H1 (cell line): ENCODE data around the gene DNAJA3. TPM values are rescaled to one million over a fixed set of nuclear protein-coding genes. Genes with fewer than 3 reads are reported as not detected.

Experiments used
- CTCF ChIA-PET: fragments of 300-600 bp; sonication (Branson Sonifier 250); formaldehyde crosslinking; loops from one replicate; lab custom pipeline; 2021; ENCODE audit not compliant: partially characterized antibody; lab: Charles Lee
- POLR2A ChIA-PET: fragments of 300-600 bp; sonication (Branson Sonifier 250); formaldehyde crosslinking; loops from one replicate; lab custom pipeline; 2021; ENCODE audit warnings: inconsistent platforms; ENCODE audit not compliant: partially characterized antibody; lab: Charles Lee
- DNase-seq, 2 experiments: peaks; one replicate each; pipeline versions ENCODE4 v3.0.0 to v3.0.0-alpha.2; 2010 to 2022; ENCODE audit warnings: low spot score in 2 of 2, low read depth in 1 of 2, mixed read lengths in 1 of 2
- FAIRE-seq: peaks from 2 replicates; lab custom pipeline; 2011; peaks lifted over from hg19 to GRCh38; lab: Jason Lieb, UNC
- H2AFZ ChIP-seq: 2 replicates; pipeline ENCODE4 v1.8.1; 2012; ENCODE audit warnings: low read length, inconsistent platforms
- H2AK5ac ChIP-seq: 2 replicates; pipeline ENCODE4 v1.6.1; 2013; ENCODE audit warnings: low read depth, low read length
- H2BK120ac ChIP-seq: replicated peaks from 2 replicates; pipeline ENCODE3; 2013; ENCODE audit warnings: low read depth, low read length, inconsistent platforms
- H2BK12ac ChIP-seq: 2 replicates; pipeline ENCODE4 v1.6.1; 2013; ENCODE audit warnings: low read depth, low read length
- H2BK15ac ChIP-seq: 2 replicates; pipeline ENCODE4 v1.6.1; 2013; ENCODE audit warnings: low read length
- H2BK20ac ChIP-seq: 2 replicates; pipeline ENCODE4 v1.6.1; 2013; ENCODE audit warnings: low read length
- H2BK5ac ChIP-seq: 2 replicates; pipeline ENCODE4 v1.6.1; 2013; ENCODE audit warnings: low read depth, low read length
- H3K14ac ChIP-seq: 2 replicates; pipeline ENCODE4 v1.6.1; 2013; ENCODE audit warnings: inconsistent platforms; ENCODE audit not compliant: insufficient read length
- H3K18ac ChIP-seq: 2 replicates; pipeline ENCODE4 v1.6.1; 2013; ENCODE audit warnings: low read length; ENCODE audit errors: extremely low read depth
- H3K23ac ChIP-seq: 2 replicates; pipeline ENCODE4 v1.6.1; 2013; ENCODE audit warnings: inconsistent platforms; ENCODE audit not compliant: insufficient read length
- H3K23me2 ChIP-seq: 2 replicates; pipeline ENCODE4 v1.6.1; 2013; ENCODE audit warnings: low read depth, low read length
- H3K27ac ChIP-seq: 2 replicates; pipeline ENCODE4 v1.6.1; 2011; ENCODE audit warnings: low read depth, low read length, inconsistent platforms
- H3K27me3 ChIP-seq, 4 experiments: replicated peaks in 1 of 4; 1 replicate in 1 of 4; 2 replicates in 3 of 4; pipeline versions ENCODE4 v1.6.1 to v1.8.1; 2011 to 2013; ENCODE audit warnings: low read length in 3 of 4, mild to moderate bottlenecking in 3 of 4, inconsistent platforms in 2 of 4, mixed read lengths in 2 of 4, moderate library complexity in 1 of 4; ENCODE audit not compliant: control insufficient read depth in 3 of 4, insufficient read depth in 3 of 4; ENCODE audit errors: extremely low read depth in 1 of 4
- H3K36me3 ChIP-seq, 4 experiments: 2 replicates each; pipeline versions ENCODE4 v1.6.1 to v1.8.1; 2011 to 2013; ENCODE audit warnings: mild to moderate bottlenecking in 4 of 4, low read length in 3 of 4, moderate library complexity in 2 of 4, control low read depth in 1 of 4, inconsistent platforms in 1 of 4; ENCODE audit not compliant: insufficient read depth in 4 of 4, control insufficient read depth in 2 of 4
- H3K4ac ChIP-seq: replicated peaks from 2 replicates; pipeline ENCODE3; 2013; ENCODE audit warnings: low read length, low read depth, mixed read lengths, inconsistent platforms; ENCODE audit not compliant: insufficient read length
- H3K4me1 ChIP-seq, 4 experiments: replicated peaks in 1 of 4; 1 replicate in 1 of 4; 2 replicates in 3 of 4; pipeline versions ENCODE4 v1.6.1 to v1.8.1; 2011 to 2013; ENCODE audit warnings: low read length in 3 of 4, inconsistent platforms in 2 of 4, mixed read lengths in 1 of 4; ENCODE audit not compliant: insufficient read depth in 4 of 4, control insufficient read depth in 3 of 4
- H3K4me2 ChIP-seq, 2 experiments: 2 replicates each; pipeline versions ENCODE4 v1.6.1 to v1.8.1; 2011 to 2013; ENCODE audit warnings: low read depth in 2 of 2, low read length in 2 of 2, control low read depth in 1 of 2, inconsistent platforms in 1 of 2, mild to moderate bottlenecking in 1 of 2; ENCODE audit not compliant: insufficient read depth in 1 of 2
- H3K4me3 ChIP-seq, 4 experiments: fragments of 200-600, 300-600 bp in 1 of 4; sonication (generic), shearing (Covaris generic), sonication (Bioruptor Twin) in 1 of 4; 2 replicates each; pipeline versions ENCODE4 v1.5.1 to v1.8.1; 2011 to 2016; ENCODE audit warnings: low read length in 4 of 4, low read depth in 3 of 4, control low read depth in 2 of 4, inconsistent platforms in 2 of 4, mild to moderate bottlenecking in 2 of 4, mixed read lengths in 1 of 4, moderate library complexity in 1 of 4; ENCODE audit not compliant: insufficient read depth in 2 of 4; ENCODE audit errors: extremely low read depth in 1 of 4
- H3K56ac ChIP-seq: replicated peaks from 2 replicates; pipeline ENCODE3; 2013; ENCODE audit warnings: low read depth, mild to moderate bottlenecking, mixed read lengths, low read length, inconsistent platforms; ENCODE audit not compliant: insufficient read length
- H3K79me1 ChIP-seq: 2 replicates; pipeline ENCODE4 v1.6.1; 2013; ENCODE audit warnings: low read depth, low read length, control low read depth
- H3K79me2 ChIP-seq, 2 experiments: 2 replicates each; pipeline versions ENCODE4 v1.6.1 to v1.8.1; 2012 to 2013; ENCODE audit warnings: low read length in 2 of 2, mild to moderate bottlenecking in 2 of 2, inconsistent platforms in 1 of 2; ENCODE audit not compliant: insufficient read depth in 2 of 2, control insufficient read depth in 1 of 2
- H3K9ac ChIP-seq, 4 experiments: replicated peaks in 1 of 4; 1 replicate in 1 of 4; 2 replicates in 3 of 4; pipeline versions ENCODE4 v1.6.1 to v1.8.1; 2011 to 2013; ENCODE audit warnings: low read depth in 3 of 4, low read length in 3 of 4, control low read depth in 2 of 4, mild to moderate bottlenecking in 2 of 4, moderate library complexity in 2 of 4, inconsistent platforms in 1 of 4; ENCODE audit errors: extremely low read depth in 1 of 4
- H3K9me3 ChIP-seq, 2 experiments: 2 replicates each; pipeline versions ENCODE4 v1.6.1 to v1.8.1; 2012 to 2013; ENCODE audit warnings: mild to moderate bottlenecking in 2 of 2, moderate library complexity in 2 of 2, control low read depth in 1 of 2, inconsistent platforms in 1 of 2, low read depth in 1 of 2, low read length in 1 of 2, mixed read lengths in 1 of 2; ENCODE audit not compliant: insufficient read depth in 2 of 2
- H4K20me1 ChIP-seq, 2 experiments: replicated peaks in 1 of 2; 2 replicates each; pipeline versions ENCODE3 to v1.8.1; 2011 to 2013; ENCODE audit warnings: inconsistent platforms in 2 of 2, low read length in 2 of 2, mild to moderate bottlenecking in 1 of 2; ENCODE audit not compliant: insufficient read depth in 2 of 2, control insufficient read depth in 1 of 2
- H4K5ac ChIP-seq: 2 replicates; pipeline ENCODE4 v1.6.1; 2013; ENCODE audit warnings: low read length, low read depth, mixed read lengths, inconsistent platforms; ENCODE audit not compliant: insufficient read length
- H4K8ac ChIP-seq: 2 replicates; pipeline ENCODE4 v1.8.0; 2013; ENCODE audit warnings: mild to moderate bottlenecking, moderate library complexity, low read length, inconsistent platforms; ENCODE audit not compliant: insufficient read depth; ENCODE audit errors: extremely low read depth
- H4K91ac ChIP-seq: replicated peaks from 2 replicates; pipeline ENCODE3; 2013; ENCODE audit warnings: low read length, mixed read lengths, inconsistent platforms; ENCODE audit not compliant: insufficient read length
- CBX5 ChIP-seq: fragments of 300-800, 300-1000 bp; sonication (generic); IDR thresholded peaks from 2 replicates; pipeline ENCODE4 v1.7.1; 2016; ENCODE audit warnings: antibody characterized with exemption, low read length, low read depth
- CTBP2 ChIP-seq: IDR thresholded peaks from 2 replicates; pipeline ENCODE4 v1.7.0; 2011; ENCODE audit warnings: borderline replicate concordance, mild to moderate bottlenecking, moderate library complexity, mixed read lengths, low read length; ENCODE audit not compliant: insufficient read depth, insufficient read length
- JUN ChIP-seq: IDR thresholded peaks from 2 replicates; pipeline ENCODE4 v1.6.1; 2011; ENCODE audit warnings: low read depth, mild to moderate bottlenecking, improper control_type of control experiment, low read length
- JUND ChIP-seq: IDR thresholded peaks from 2 replicates; pipeline ENCODE4 v1.6.1; 2011; ENCODE audit warnings: mild to moderate bottlenecking, improper control_type of control experiment, low read length
- TAF1 ChIP-seq: IDR thresholded peaks from 2 replicates; pipeline ENCODE4 v1.6.1; 2011; ENCODE audit warnings: mild to moderate bottlenecking, low read depth, low read length
- WGBS, 2 experiments: shearing (Covaris generic) in 1 of 2; methylation state at CpG; one replicate each; pipeline versions ENCODE4 v1.1.6 to v1.1.7; 2013 to 2015; ENCODE audit warnings: low lambda C conversion rate in 2 of 2, mixed read lengths in 2 of 2, inconsistent platforms in 1 of 2, low coverage in 1 of 2, missing lambda C conversion rate in 1 of 2; ENCODE audit not compliant: insufficient replicate concordance in 2 of 2, insufficient coverage in 1 of 2, insufficient read length in 1 of 2; ENCODE audit errors: extremely low coverage in 1 of 2, missing lambda C conversion rate in 1 of 2; 5-methylcytosine and 5-hydroxymethylcytosine counted together
- polyA plus RNA-seq, 7 experiments: library from polyadenylated mRNA; depleted of rRNA in 3 of 7; stranded (reverse) in 5 of 7; unstranded in 2 of 7; fragments of >200 nt in 5 of 7; fragments of 200-250 nt in 2 of 7; gene quantifications; 1 replicate in 5 of 7; 2 replicates in 1 of 7; 4 replicates in 1 of 7; pipeline versions ENCODE4 v1.2.1 to v1.2.3, GENCODE V29; 2011 to 2013; ENCODE audit warnings: missing spikeins in 2 of 7, mixed read lengths in 2 of 7
- total RNA-seq: library from RNA; stranded (reverse); fragmentation: NEBNext Ultra II Directional; extraction: Animal tissue kit (Norgen Biotek cat#: 25700); gene quantifications from 2 replicates; pipeline ENCODE4 v1.2.1, GENCODE V29; 2021

DNAJA3 gene
- total and polyA plus RNA-seq, 2 of the 8 experiments (the other 6 are each of a cell fraction or from before 2014, with no cell fraction given), result 37.3 to 59.1 TPM

DNA sequence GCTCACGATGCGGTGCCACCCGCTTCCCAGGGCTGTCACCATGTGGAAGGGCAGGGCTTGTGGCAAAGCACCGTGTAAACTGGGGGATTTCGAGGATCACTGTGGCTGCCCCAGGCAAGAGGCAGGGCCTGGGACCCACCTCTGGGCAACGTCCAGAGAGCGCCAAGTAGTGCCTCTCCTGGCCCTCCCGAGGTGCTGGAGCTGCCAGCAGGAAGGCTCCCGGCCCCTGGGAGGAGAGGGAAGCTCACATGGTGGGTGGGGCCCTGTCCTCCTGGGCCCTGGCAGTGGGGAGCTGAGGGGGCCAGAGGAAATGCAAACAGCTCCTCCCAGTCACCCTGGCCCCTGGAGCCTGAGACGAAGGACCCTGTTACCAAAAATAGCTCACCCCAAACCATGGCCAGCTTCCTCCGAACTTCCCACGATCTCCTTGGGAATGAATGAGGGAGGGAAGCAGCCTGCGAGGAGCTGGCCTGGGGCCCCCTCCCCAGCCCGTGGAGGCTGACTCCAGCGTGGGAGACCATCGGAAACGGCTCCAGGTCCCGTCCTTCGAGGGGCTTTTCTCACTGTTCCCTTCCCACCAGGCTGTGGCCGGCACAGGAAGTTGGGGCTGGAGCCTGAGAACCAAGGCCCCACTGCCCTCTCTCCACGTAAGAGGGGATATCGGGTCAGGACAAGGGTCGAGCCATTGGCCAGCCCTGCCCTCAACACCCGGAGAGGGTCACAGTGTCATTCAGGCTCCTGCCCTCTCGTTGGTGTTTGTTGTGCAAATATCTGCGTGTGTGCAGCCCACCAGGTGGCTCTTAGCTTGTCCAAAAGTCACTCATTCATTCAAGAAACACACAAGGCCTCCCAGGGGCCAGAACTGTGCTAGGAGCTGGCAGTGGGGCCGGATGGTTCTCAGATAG is 36.4 kb upstream of the DNAJA3 start:
- Histone ChIP-seq H3K4ac (no peak overlapping the region), H2BK20ac (peak overlapping the region; percentile 61; the same call in 1 of the 2 replicates), H3K79me2 (no peaks in the 10 kb centered on the region), H3K23ac (no peak overlapping the region), H3K9me3 (no peaks in the 10 kb centered on the region), H4K5ac (peak overlapping the region; percentile 3), H3K36me3 (no peaks in the 10 kb centered on the region), H2BK120ac (no peak overlapping the region), H3K4me3 (no peak overlapping the region), H3K4me2 (peak overlapping the region in 1 of 2 experiments; percentile 10; a peak in 2 of 4 replicates), H2BK12ac (peak overlapping the region; percentile 97; the same call in 1 of the 2 replicates), H3K14ac (no peak overlapping the region), H3K27me3 (no peaks in the 10 kb centered on the region), H4K91ac (peak overlapping the region; percentile 79), H3K79me1 (no peaks in the 10 kb centered on the region), H3K56ac (no peak overlapping the region), H3K23me2 (no peaks in the 10 kb centered on the region), H3K4me1 (peaks cover 12 to 50% (median 43%) of the 10 kb centered on the region in 4 experiments), H4K8ac (peak overlapping the region; percentile 80), H3K27ac (0 out of 2 replicates have a peak overlapping the region, but pooled peaks have one; percentile 3), H2AFZ (no peak overlapping the region), H2BK15ac (peak overlapping the region; percentile 72), H4K20me1 (no peaks in the 10 kb centered on the region), H2BK5ac (peak overlapping the region; percentile 93), H2AK5ac (peak overlapping the region; percentile 95; the same call in 1 of the 2 replicates), H3K9ac (peak overlapping the region in 2 of 4 experiments; percentile 8 to 29; a peak in 2 of 7 replicates), H3K18ac (peak overlapping the region; percentile 71)
- DNase-seq (peak in 1 of 2 experiments; percentile 58), FAIRE-seq (no peak)
- TF ChIP-seq CTBP2 (no peak), JUND (no peak), TAF1 (no peak), CBX5 (no peak), JUN (no peak)
- ChIA-PET POLR2A (interaction anchor here (0.9 to 11.9 kb wide), 8 partner anchors 12 to 118 kb away, joined by 3 to 223 read pairs (median 4); partner anchors contain the start of gene PAM16), CTCF (interaction anchor here (0.6 to 24.8 kb wide), 13 partner anchors 13 to 1471 kb away, joined by 3 to 659 read pairs (median 4); partner anchors contain the start of gene VASN)
- WGBS, 2 experiments, result 71% methylated on average over 27 of the region's 27 CpGs; no CpG with 5 or more reads in 1 of the 2 experiments
